ENCODE results near the gene GPANK1. TPM values are rescaled to one million over a fixed set of nuclear protein-coding genes. Genes with fewer than 3 reads are reported as not detected.

Gene GPANK1
- total RNA-seq, 2 experiments from 2014 or later, result 35.2 to 42.8 TPM

- Mint-ChIP-seq H3K36me3 (ENCODE audit: low read depth) (peaks cover 84% of the 10 kb centered on the region), H3K4me1 (peaks cover 2% of the 10 kb centered on the region), H3K4me3 (no peak overlapping the region), H3K27me3 (no peaks in the 10 kb centered on the region), H3K27ac (no peak overlapping the region), H3K9me3 (ENCODE audit: low read depth) (no peaks in the 10 kb centered on the region)
- DNase-seq, result no peak
- ChIA-PET CTCF (interaction anchor here (1.4 kb wide), 2 partner anchors 12 to 163 kb away, joined by 3 read pairs; no protein-coding TSS in a partner anchor), POLR2A (interaction anchor here (0.6 to 5.1 kb wide), 2 partner anchors 11 to 24 kb away, joined by 3 to 29 read pairs; no protein-coding TSS in a partner anchor)
- ATAC-seq, result no peak
- intact Hi-C loops (cut with DNase I, micrococcal nuclease), result no loop called here
Measured at GRCh38 chr6:31627690-31628287, 37.0 kb downstream of the GPANK1 start.

GRCh38 chr6:31626952-31627351 is 37.8 kb downstream of the GPANK1 start:
- DNase-seq (no peak), ATAC-seq (no peak)
- Mint-ChIP-seq H3K9me3 (ENCODE audit: low read depth) (no peaks in the 10 kb centered on the region), H3K4me1 (peaks cover 11% of the 10 kb centered on the region), H3K27ac (peak overlapping the region; percentile 59), H3K4me3 (no peak overlapping the region), H3K27me3 (no peaks in the 10 kb centered on the region), H3K36me3 (ENCODE audit: low read depth) (peaks cover 87% of the 10 kb centered on the region)
- intact Hi-C loops (cut with DNase I, micrococcal nuclease), result no loop called here
- POLR2A ChIA-PET, result interaction anchor here (0.6 to 5.1 kb wide), 5 partner anchors 9 to 68 kb away, joined by 3 to 29 read pairs (median 3); no protein-coding TSS in a partner anchor
- CTCF ChIA-PET, result interaction anchor here (0.7 to 1.4 kb wide), 2 partner anchors 28 to 164 kb away, joined by 3 to 4 read pairs; no protein-coding TSS in a partner anchor

- CTCF ChIA-PET, result interaction anchor here (1.8 kb wide), 1 partner anchor 26 kb away, joined by 11 read pairs; no protein-coding TSS in a partner anchor
- H3K4me1 Mint-ChIP-seq, result peaks cover 24% of the 10 kb centered on the region
- ATAC-seq, result no peak
- no peaks in the 10 kb centered on the region for H3K27me3 Mint-ChIP-seq
- POLR2A ChIA-PET, result interaction anchor here (0.7 kb wide), 1 partner anchor 141 kb away, joined by 3 read pairs; no protein-coding TSS in a partner anchor
- no peaks in the 10 kb centered on the region for H3K9me3 Mint-ChIP-seq (ENCODE audit: low read depth)
- no peak overlapping the region for H3K27ac Mint-ChIP-seq
- no peak overlapping the region for H3K4me3 Mint-ChIP-seq
- intact Hi-C loops (cut with DNase I, micrococcal nuclease), result no loop called here
- DNase-seq, result no peak
- peaks cover 78% of the 10 kb centered on the region for H3K36me3 Mint-ChIP-seq (ENCODE audit: low read depth)
Measured at GRCh38 chr6:31624070-31624469, 40.7 kb downstream of the GPANK1 start.

- ChIA-PET POLR2A (interaction anchor here (0.6 to 2.8 kb wide), 9 partner anchors 12 to 117 kb away, joined by 3 to 11 read pairs (median 4); partner anchors contain the start of gene MSH5), CTCF (interaction anchor here (0.8 to 1.8 kb wide), 3 partner anchors 16 to 39 kb away, joined by 4 to 8 read pairs (median 8); no protein-coding TSS in a partner anchor)
- Mint-ChIP-seq H3K4me3 (peak overlapping the region; percentile 95), H3K27ac (peak overlapping the region; percentile 99), H3K27me3 (no peaks in the 10 kb centered on the region), H3K36me3 (ENCODE audit: low read depth) (peaks cover 68% of the 10 kb centered on the region), H3K4me1 (peaks cover 31% of the 10 kb centered on the region), H3K9me3 (ENCODE audit: low read depth) (no peaks in the 10 kb centered on the region)
- no peak for DNase-seq
- intact Hi-C loops (cut with DNase I, micrococcal nuclease), result no loop called here
- no peak for ATAC-seq
Measured at GRCh38 chr6:31622684-31623091, 42.1 kb downstream of the GPANK1 start.

- ChIA-PET POLR2A (interaction anchor here (0.5 to 2.8 kb wide), 9 partner anchors 17 to 893 kb away, joined by 3 to 11 read pairs (median 4); partner anchors contain the start of genes BAG6, GPANK1 and MSH5), CTCF (interaction anchor here (0.7 to 1.8 kb wide), 5 partner anchors 17 to 188 kb away, joined by 3 to 8 read pairs (median 3); partner anchors contain the start of gene DDX39B)
- DNase-seq (no peak), ATAC-seq (no peak)
- Mint-ChIP-seq H3K27ac (peak overlapping the region; percentile 99), H3K4me3 (peak overlapping the region; percentile 95), H3K9me3 (ENCODE audit: low read depth) (no peaks in the 10 kb centered on the region), H3K4me1 (peaks cover 32% of the 10 kb centered on the region), H3K36me3 (ENCODE audit: low read depth) (peaks cover 61% of the 10 kb centered on the region), H3K27me3 (no peaks in the 10 kb centered on the region)
- intact Hi-C loops (cut with DNase I, micrococcal nuclease), result loop anchor here (2.0 kb wide), 7 partner anchors 39 to 1233 kb away; partner anchors contain the start of genes ATP6V1G2 (in 1 of the 2), C6orf47 (in 1 of the 2), MRPS18B (in 1 of the 2) and NFKBIL1 (in 1 of the 2)
Measured at GRCh38 chr6:31621991-31622390, 42.8 kb downstream of the GPANK1 start.

- CTCF ChIA-PET, result interaction anchor here (0.7 to 1.8 kb wide), 5 partner anchors 17 to 189 kb away, joined by 3 to 8 read pairs (median 3); partner anchors contain the start of gene DDX39B
- intact Hi-C loops (cut with DNase I, micrococcal nuclease), result loop anchor here (2.0 kb wide), 7 partner anchors 39 to 1233 kb away; partner anchors contain the start of genes ATP6V1G2 (in 1 of the 2), C6orf47 (in 1 of the 2), MRPS18B (in 1 of the 2) and NFKBIL1 (in 1 of the 2)
- H3K4me3 Mint-ChIP-seq, result peak overlapping the region; percentile 95
- H3K4me1 Mint-ChIP-seq, result peaks cover 37% of the 10 kb centered on the region
- H3K27me3 Mint-ChIP-seq, result no peaks in the 10 kb centered on the region
- peaks cover 61% of the 10 kb centered on the region for H3K36me3 Mint-ChIP-seq (ENCODE audit: low read depth)
- ATAC-seq (no peak), DNase-seq (no peak)
- POLR2A ChIA-PET, result interaction anchor here (0.5 to 2.8 kb wide), 6 partner anchors 17 to 212 kb away, joined by 3 to 11 read pairs (median 4); partner anchors contain the start of genes BAG6 and GPANK1
- no peaks in the 10 kb centered on the region for H3K9me3 Mint-ChIP-seq (ENCODE audit: low read depth)
- H3K27ac Mint-ChIP-seq, result peak overlapping the region; percentile 99
Measured at GRCh38 chr6:31621320-31621939, 43.4 kb downstream of the GPANK1 start.

GRCh38 chr6:31620586-31621319 is 44.0 kb downstream of the GPANK1 start, which contains the start of gene PRRC2A:
PRRC2A (plus strand) TSS chr6:31620715; CDS start chr6:31622790, 2,075 bp downstream.
- Mint-ChIP-seq H3K9me3 (ENCODE audit: low read depth) (no peaks in the 10 kb centered on the region), H3K36me3 (ENCODE audit: low read depth) (peaks cover 54% of the 10 kb centered on the region), H3K4me1 (peaks cover 44% of the 10 kb centered on the region), H3K4me3 (peak within 1 kb of the TSS; percentile 95), H3K27me3 (no peaks in the 10 kb centered on the region), H3K27ac (peak within 1 kb of the TSS; percentile 99)
- DNase-seq (peak; percentile 98), ATAC-seq (peak; percentile 28)
- CTCF ChIA-PET, result interaction anchor here (0.6 to 1.4 kb wide), 7 partner anchors 22 to 128 kb away, joined by 3 to 9 read pairs (median 3); partner anchors contain the start of genes ATP6V1G2 and DDX39B
- intact Hi-C loops (cut with DNase I, micrococcal nuclease), result loop anchor here (1.0 to 2.0 kb wide), 22 partner anchors 32 to 1234 kb away; partner anchors contain the start of genes BAG6 (in 2 of the 2), NFKBIL1 (in 2 of the 2), ABHD16A (in 1 of the 2) and ATP6V1G2 (in 1 of the 2)
- POLR2A ChIA-PET, result interaction anchor here (0.7 to 2.8 kb wide), 9 partner anchors 18 to 242 kb away, joined by 3 to 11 read pairs (median 4); partner anchors contain the start of genes BAG6, DDX39B, GPANK1 and HSPA1B

GRCh38 chr6:31619805-31620585 is 44.8 kb downstream of the GPANK1 start:
- peaks cover 47% of the 10 kb centered on the region for H3K36me3 Mint-ChIP-seq (ENCODE audit: low read depth)
- H3K27ac Mint-ChIP-seq, result peak overlapping the region; percentile 97
- peak overlapping the region; percentile 95 for H3K4me3 Mint-ChIP-seq
- ChIA-PET CTCF (interaction anchor here (0.6 to 1.0 kb wide), 5 partner anchors 22 to 128 kb away, joined by 3 to 9 read pairs (median 3); partner anchors contain the start of gene ATP6V1G2), POLR2A (interaction anchor here (0.6 to 1.4 kb wide), 9 partner anchors 9 to 243 kb away, joined by 3 to 6 read pairs (median 3); partner anchors contain the start of genes DDX39B, GPANK1, HSPA1B and NEU1)
- ATAC-seq, result peak; percentile 82
- H3K9me3 Mint-ChIP-seq (ENCODE audit: low read depth), result no peaks in the 10 kb centered on the region
- intact Hi-C loops (cut with DNase I, micrococcal nuclease), result loop anchor here (1.0 to 2.0 kb wide), 22 partner anchors 32 to 1235 kb away; partner anchors contain the start of genes BAG6 (in 2 of the 2), NFKBIL1 (in 2 of the 2), ABHD16A (in 1 of the 2) and ATP6V1G2 (in 1 of the 2)
- DNase-seq, result peak; percentile 98
- no peaks in the 10 kb centered on the region for H3K27me3 Mint-ChIP-seq
- H3K4me1 Mint-ChIP-seq, result peaks cover 52% of the 10 kb centered on the region

GRCh38 chr6:31617010-31617409 is 47.8 kb downstream of the GPANK1 start:
- peaks cover 46% of the 10 kb centered on the region for H3K4me1 Mint-ChIP-seq
- H3K4me3 Mint-ChIP-seq, result peak overlapping the region; percentile 75
- intact Hi-C loops (cut with DNase I, micrococcal nuclease), result no loop called here
- H3K27me3 Mint-ChIP-seq, result no peaks in the 10 kb centered on the region
- no peak for DNase-seq
- H3K27ac Mint-ChIP-seq, result peak overlapping the region; percentile 86
- H3K36me3 Mint-ChIP-seq (ENCODE audit: low read depth), result peaks cover 20% of the 10 kb centered on the region
- H3K9me3 Mint-ChIP-seq (ENCODE audit: low read depth), result no peaks in the 10 kb centered on the region
- no peak for ATAC-seq
- ChIA-PET POLR2A (interaction anchor here (0.6 kb wide), 2 partner anchors 12 to 179 kb away, joined by 3 to 7 read pairs; partner anchors contain the start of gene VARS1), CTCF (interaction anchor here (0.5 to 4.4 kb wide), 7 partner anchors 18 to 306 kb away, joined by 3 to 22 read pairs (median 4); partner anchors contain the start of genes NFKBIL1 and TNF)

Measured in activated CD4-positive, alpha-beta T cell treated with anti-CD3 and anti-CD28 coated beads for 36 hours (primary cell).